Endothelial cell of umbilical vein (primary cell): ENCODE data around the gene OR2A25. TPM values are rescaled to one million over a fixed set of nuclear protein-coding genes. Genes with fewer than 3 reads are reported as not detected.

Experiments
- BruUV-seq: library from RNA; stranded (reverse); fragments of 400-500 nt; replicated peaks from 2 replicates; lab custom pipeline; 2021; lab: Mats Ljungman, UMichigan
- CTCF ChIA-PET: fragments of 300-600, 350-600 bp; sonication (Branson Sonifier 250); formaldehyde crosslinking; loops from one replicate; lab custom pipeline; 2021; ENCODE audit warnings: antibody characterized with exemption, inconsistent platforms; lab: Charles Lee
- POLR2A ChIA-PET: fragments of 300-600, 350-600 bp; sonication (Branson Sonifier 250); formaldehyde crosslinking; loops from one replicate; lab custom pipeline; 2021; ENCODE audit warnings: antibody characterized with exemption, inconsistent platforms; lab: Charles Lee
- DNase-seq: peaks from one replicate; pipeline ENCODE4 v3.0.0-alpha.2; 2011; ENCODE audit warnings: low read depth, low spot score
- FAIRE-seq: peaks from 2 replicates; lab custom pipeline; 2011; peaks lifted over from hg19 to GRCh38; lab: Jason Lieb, UNC
- H2AFZ ChIP-seq: 2 replicates; pipeline ENCODE4 v1.6.0; 2012; ENCODE audit warnings: low read depth, low read length, control low read depth, inconsistent platforms
- H3K27ac ChIP-seq: 2 replicates; pipeline ENCODE4 v1.5.1; 2011; ENCODE audit warnings: low read depth, mild to moderate bottlenecking, control low read depth, low read length, moderate library complexity; ENCODE audit not compliant: insufficient read depth
- H3K27me3 ChIP-seq, 2 experiments: 2 replicates each; pipeline versions ENCODE4 v1.6.0 to v1.6.1; 2011; ENCODE audit warnings: low read length in 2 of 2, mixed read lengths in 1 of 2; ENCODE audit not compliant: control insufficient read depth in 2 of 2, insufficient read depth in 2 of 2
- H3K36me3 ChIP-seq, 2 experiments: 2 replicates in 1 of 2; 3 replicates in 1 of 2; pipeline ENCODE4 v1.5.1; 2011; ENCODE audit warnings: low read length in 2 of 2, mild to moderate bottlenecking in 1 of 2, moderate library complexity in 1 of 2; ENCODE audit not compliant: control insufficient read depth in 2 of 2, insufficient read depth in 2 of 2; ENCODE audit errors: extremely low read depth in 1 of 2
- H3K4me1 ChIP-seq: 3 replicates; pipeline ENCODE4 v1.5.1; 2011; ENCODE audit warnings: mild to moderate bottlenecking, low read length; ENCODE audit not compliant: control insufficient read depth, insufficient read depth; ENCODE audit errors: extremely low read depth
- H3K4me2 ChIP-seq: 2 replicates; pipeline ENCODE4 v1.6.1; 2011; ENCODE audit warnings: low read length, control low read depth, mixed read lengths; ENCODE audit not compliant: insufficient read depth
- H3K4me3 ChIP-seq, 3 experiments: fragments of 200-600 bp in 1 of 3; sonication (generic), shearing (Covaris generic) in 1 of 3; replicated peaks in 1 of 3; 2 replicates each; pipeline ENCODE4 v1.5.1; 2011 to 2016; ENCODE audit warnings: control low read depth in 3 of 3, low read length in 3 of 3, mild to moderate bottlenecking in 2 of 3, inconsistent platforms in 1 of 3, low read depth in 1 of 3, moderate library complexity in 1 of 3; ENCODE audit not compliant: insufficient read depth in 1 of 3
- H3K79me2 ChIP-seq: 2 replicates; pipeline ENCODE4 v1.6.0; 2012; ENCODE audit warnings: low read length, inconsistent platforms; ENCODE audit not compliant: control insufficient read depth, insufficient read depth
- H3K9ac ChIP-seq: replicated peaks from 2 replicates; pipeline ENCODE3; 2011; ENCODE audit warnings: low read length, control low read depth; ENCODE audit not compliant: insufficient read depth; ENCODE audit errors: extremely low read depth
- H3K9me1 ChIP-seq: replicated peaks from 3 replicates; pipeline ENCODE4 v1.6.0; 2011; ENCODE audit warnings: mild to moderate bottlenecking, low read length; ENCODE audit not compliant: control insufficient read depth, insufficient read depth; ENCODE audit errors: extremely low read depth
- H3K9me3 ChIP-seq: replicated peaks from 2 replicates; pipeline ENCODE4 v1.5.1; 2012; ENCODE audit warnings: low read length, inconsistent platforms; ENCODE audit not compliant: control insufficient read depth, insufficient read depth
- H4K20me1 ChIP-seq: replicated peaks from 2 replicates; pipeline ENCODE3; 2011; ENCODE audit warnings: mild to moderate bottlenecking, low read length; ENCODE audit not compliant: control insufficient read depth, insufficient read depth; ENCODE audit errors: extremely low read depth
- CTCF ChIP-seq, 2 donors: IDR thresholded peaks; 1 replicate in 1 of 2; 2 replicates in 1 of 2; pipeline ENCODE4 v1.5.1; 2011; ENCODE audit warnings: low read length in 2 of 2, mild to moderate bottlenecking in 2 of 2, moderate library complexity in 2 of 2, control low read depth in 1 of 2, inconsistent platforms in 1 of 2, low read depth in 1 of 2; ENCODE audit not compliant: insufficient read depth in 1 of 2; ENCODE audit errors: extremely low read depth in 1 of 2
- EZH2 ChIP-seq: IDR thresholded peaks from 2 replicates; pipeline ENCODE4 v1.6.1; 2012; ENCODE audit warnings: borderline replicate concordance, low read depth, mild to moderate bottlenecking, moderate library complexity, low read length, inconsistent platforms; ENCODE audit not compliant: severe bottlenecking
- FOS ChIP-seq: IDR thresholded peaks from 2 replicates; pipeline ENCODE4 v1.6.1; 2011; ENCODE audit warnings: mild to moderate bottlenecking, low read length, moderate library complexity, borderline replicate concordance; ENCODE audit not compliant: insufficient read depth
- GATA2 ChIP-seq: IDR thresholded peaks from 2 replicates; pipeline ENCODE4 v1.7.0; 2011; ENCODE audit warnings: low read depth, mild to moderate bottlenecking, moderate library complexity, mixed read lengths, low read length; ENCODE audit not compliant: insufficient read length, insufficient read depth
- JUN ChIP-seq: IDR thresholded peaks from 2 replicates; pipeline ENCODE4 v1.6.1; 2011; ENCODE audit warnings: borderline replicate concordance, low read depth; ENCODE audit not compliant: insufficient read length, insufficient read depth
- MAX ChIP-seq: IDR thresholded peaks from 2 replicates; pipeline ENCODE4 v1.6.1; 2011; ENCODE audit not compliant: insufficient read depth, insufficient read length
- MYC ChIP-seq: IDR thresholded peaks from one replicate; pipeline ENCODE4 v1.6.1; 2011; ENCODE audit warnings: mild to moderate bottlenecking, low read depth, low read length
- POLR2A ChIP-seq: IDR thresholded peaks from 2 replicates; pipeline ENCODE4 v1.6.1; 2012; ENCODE audit warnings: low read depth, mild to moderate bottlenecking, control low read depth, low read length
- POLR2AphosphoS5 ChIP-seq: IDR thresholded peaks from 2 replicates; pipeline ENCODE4 v1.6.1; 2012; ENCODE audit warnings: low read depth, mild to moderate bottlenecking, control low read depth, low read length, moderate library complexity; ENCODE audit not compliant: insufficient read depth
- dilution Hi-C: fragments of 300-500 bp; cut with MboI; formaldehyde crosslinking; loops from one replicate; pipeline ENCODE4 v1.15.0; 2019; ENCODE audit warnings: low sequenced_read_pairs; ENCODE audit not compliant: extremely low pct_ligation_motif_present
- intact Hi-C: fragments of 100-400 bp; cut with micrococcal nuclease; formaldehyde crosslinking; loops from one replicate; pipeline ENCODE4 v1.10.0; 2022
- polyA plus RNA-seq, 4 experiments: library from polyadenylated mRNA; depleted of rRNA in 3 of 4; stranded (reverse) in 3 of 4; unstranded in 1 of 4; fragments of >200 nt; gene quantifications; 2 replicates each; pipeline versions ENCODE4 v1.2.1 to v1.2.3, GENCODE V29; 2011 to 2012; ENCODE audit warnings: missing spikeins in 1 of 4
- total RNA-seq: library from RNA; stranded (reverse); gene quantifications from 2 replicates; pipeline ENCODE4 v1.2.3, GENCODE V29; 2021

Gene OR2A25
- total and polyA plus RNA-seq, 2 donors (not counting 3 experiments of a cell fraction or from before 2014, with no cell fraction given) = not detected

- no peak overlapping the region for H3K27ac ChIP-seq
- dilution Hi-C loops = no loop called here
- no peak for FAIRE-seq
- no peaks in the 10 kb centered on the region for H3K36me3 ChIP-seq
- CTCF ChIA-PET = no interaction called here
- no peak overlapping the region for H2AFZ ChIP-seq
- H3K4me1 ChIP-seq = no peaks in the 10 kb centered on the region
- H3K27me3 ChIP-seq = peaks cover 0 to 2% of the 10 kb centered on the region in 2 experiments
- TF ChIP-seq JUN (no peak), GATA2 (no peak), CTCF (IDR thresholded peaks at IDR 0.05; ENCODE audit: extremely low read depth in 1 of 2, insufficient read depth in 1 of 2, low read depth in 1 of 2, low read length in 2 of 2) (no peak), POLR2AphosphoS5 (no peak), MYC (no peak), POLR2A (no peak), EZH2 (no peak), FOS (no peak), MAX (no peak)
- POLR2A ChIA-PET = no interaction called here
- no peaks in the 10 kb centered on the region for H3K9me3 ChIP-seq
- no TSS peak for BruUV-seq
- no peaks in the 10 kb centered on the region for H4K20me1 ChIP-seq
- no peaks in the 10 kb centered on the region for H3K79me2 ChIP-seq
- no peak overlapping the region for H3K9ac ChIP-seq
- intact Hi-C loops = no loop called here
- H3K4me3 ChIP-seq = no peak overlapping the region
- no peak overlapping the region for H3K4me2 ChIP-seq
- DNase-seq = no peak
- no peaks in the 10 kb centered on the region for H3K9me1 ChIP-seq
Observed at GRCh38 chr7:144118341-144118740, 48.7 kb downstream of the OR2A25 start.
